HepG2 (cell line): Measurements from ENCODE around the gene EGLN2. TPM values are rescaled to one million over a fixed set of nuclear protein-coding genes. Genes with fewer than 3 reads are reported as not detected.
A peak's percentile ranks its signal among the peaks of the same experiment; 100 is the strongest.

Experiments
- ARNT2 ChIP-seq: sonication (generic); formaldehyde crosslinking; IDR thresholded peaks from 2 replicates; pipeline ENCODE4 v1.8.0; 2022; ENCODE audit warnings: mild to moderate bottlenecking, low read depth, missing genetic modification reagents, moderate library complexity
- ASH2L ChIP-seq: fragments of 300-600, 200-600 bp; sonication (generic); IDR thresholded peaks from 2 replicates; pipeline ENCODE4 v1.7.0; 2017; ENCODE audit warnings: low read depth, mild to moderate bottlenecking, moderate library complexity, mixed read lengths, low read length; ENCODE audit not compliant: insufficient read length
- CSRNP2 ChIP-seq: sonication (generic); formaldehyde crosslinking; conservative IDR thresholded peaks from 2 replicates; pipeline ENCODE4 v1.8.0; 2022; ENCODE audit warnings: low read depth, missing genetic modification reagents
- DR1 ChIP-seq: sonication (generic); formaldehyde crosslinking; IDR thresholded peaks from 2 replicates; pipeline ENCODE4 v1.8.0; 2021; ENCODE audit warnings: mild to moderate bottlenecking, missing genetic modification reagents, inconsistent platforms
- E2F2 ChIP-seq: sonication (generic); formaldehyde crosslinking; IDR thresholded peaks from 2 replicates; pipeline ENCODE4 v1.4.0; 2020; ENCODE audit warnings: missing genetic modification reagents, borderline replicate concordance
- GATAD2A ChIP-seq: IDR thresholded peaks from 2 replicates; pipeline ENCODE4 v1.6.1; 2016
- GFI1 ChIP-seq: sonication (generic); formaldehyde crosslinking; IDR thresholded peaks from 2 replicates; pipeline ENCODE4 v1.5.0; 2020; ENCODE audit warnings: missing genetic modification reagents, mild to moderate bottlenecking, borderline replicate concordance
- HMG20B ChIP-seq: conservative IDR thresholded peaks from 2 replicates; pipeline ENCODE4 v1.6.1; 2016; ENCODE audit warnings: missing genetic modification reagents, missing compliant biosample characterization
- HOXD1 ChIP-seq: sonication (generic); formaldehyde crosslinking; IDR thresholded peaks from 2 replicates; pipeline ENCODE4 v1.5.0; 2020; ENCODE audit warnings: missing genetic modification reagents
- MAX ChIP-seq: IDR thresholded peaks from 2 replicates; pipeline ENCODE4 v1.6.1; 2012; ENCODE audit warnings: inconsistent platforms
- MTERF4 ChIP-seq: sonication (generic); formaldehyde crosslinking; IDR thresholded peaks from 2 replicates; pipeline ENCODE4 v1.8.0; 2023; ENCODE audit warnings: mild to moderate bottlenecking, missing genetic modification reagents
- PITX1 ChIP-seq: sonication (generic); formaldehyde crosslinking; IDR thresholded peaks from 2 replicates; pipeline ENCODE4 v1.5.1; 2020; ENCODE audit warnings: mild to moderate bottlenecking, missing genetic modification reagents
- SNAPC2 ChIP-seq: sonication (generic); formaldehyde crosslinking; IDR thresholded peaks from 2 replicates; pipeline ENCODE4 v1.8.1; 2022; ENCODE audit warnings: mild to moderate bottlenecking, missing genetic modification reagents
- TARDBP ChIP-seq: sonication (generic); formaldehyde crosslinking; IDR thresholded peaks from 2 replicates; pipeline ENCODE4 v1.8.0; 2022; ENCODE audit warnings: mild to moderate bottlenecking, missing genetic modification reagents
- TCF12 ChIP-seq, 2 experiments: fragments of 450-650 bp in 1 of 2; sonication (generic) in 1 of 2; formaldehyde crosslinking in 1 of 2; IDR thresholded peaks; 2 replicates each; pipeline versions ENCODE4 v1.6.1 to v1.8.0; 2017 to 2022; ENCODE audit warnings: antibody characterized with exemption in 1 of 2, mild to moderate bottlenecking in 1 of 2, missing genetic modification reagents in 1 of 2, moderate library complexity in 1 of 2
- THRA ChIP-seq: sonication (generic); formaldehyde crosslinking; IDR thresholded peaks from 2 replicates; pipeline ENCODE4 v1.4.0; 2020; ENCODE audit warnings: missing genetic modification reagents, borderline replicate concordance
- YEATS4 ChIP-seq: sonication (generic); formaldehyde crosslinking; IDR thresholded peaks from 2 replicates; pipeline ENCODE4 v1.4.0; 2020; ENCODE audit warnings: missing genetic modification reagents, borderline replicate concordance
- ZFP41 ChIP-seq: sonication (generic); formaldehyde crosslinking; IDR thresholded peaks from 2 replicates; pipeline ENCODE4 v1.4.0; 2020; ENCODE audit warnings: mild to moderate bottlenecking, missing genetic modification reagents, borderline replicate concordance
- ZNF543 ChIP-seq: sonication (generic); formaldehyde crosslinking; IDR thresholded peaks from 2 replicates; pipeline ENCODE4 v1.4.0; 2020; ENCODE audit warnings: mild to moderate bottlenecking, missing genetic modification reagents
- ZNF549 ChIP-seq: sonication (generic); formaldehyde crosslinking; IDR thresholded peaks from 2 replicates; pipeline ENCODE4 v1.5.0; 2020; ENCODE audit warnings: missing genetic modification reagents
- ZNF552 ChIP-seq: sonication (generic); formaldehyde crosslinking; IDR thresholded peaks from 2 replicates; pipeline ENCODE4 v1.9.0; 2022; ENCODE audit warnings: missing genetic modification reagents, mild to moderate bottlenecking, borderline replicate concordance
- polyA plus RNA-seq, 8 experiments: library from polyadenylated mRNA; depleted of rRNA in 3 of 8; stranded (reverse) in 7 of 8; unstranded in 1 of 8; fragments of >200 nt; fragmentation: Illumina TruSeq in 4 of 8; extraction: Trizol in 4 of 8; gene quantifications; 2 replicates each; pipeline versions ENCODE4 v1.2.1 to v1.2.3, GENCODE V29; 2011 to 2016; ENCODE audit warnings: low read depth in 4 of 8, missing spikeins in 1 of 8, mixed read lengths in 1 of 8; ENCODE audit not compliant: insufficient read depth in 1 of 8
- total RNA-seq, 5 experiments: library from RNA; depleted of rRNA; stranded (reverse); fragments of >200 nt; fragmentation: Illumina TruSeq; extraction: Trizol; gene quantifications; 2 replicates each; pipeline ENCODE4 v1.2.3, GENCODE V29; 2016; ENCODE audit warnings: low read depth in 1 of 5

Gene EGLN2
- total and polyA plus RNA-seq, 2 of the 13 experiments (the other 11 are each of a cell fraction or from before 2014, with no cell fraction given), result 16.5 to 40.8 TPM

- TF ChIP-seq TCF12 (IDR thresholded peaks at IDR 0.05) (no peak), TCF12 (CRISPR knock-in tag; IDR thresholded peaks at IDR 0.05) (no peak), HOXD1 (CRISPR knock-in tag) (no peak), THRA (CRISPR knock-in tag) (0 out of 2 replicates have a peak, but pooled peaks have one; percentile 4), MTERF4 (CRISPR knock-in tag) (peak; percentile 26; the same call in 1 of the 2 replicates), DR1 (no peak), CSRNP2 (CRISPR knock-in tag) (no peak), GFI1 (CRISPR knock-in tag) (no peak), PITX1 (CRISPR knock-in tag) (no peak; the same call in 1 of the 2 replicates), ZNF552 (no peak), ZNF543 (CRISPR knock-in tag) (no peak), GATAD2A (no peak), HMG20B (CRISPR knock-in tag) (no peak), YEATS4 (CRISPR knock-in tag) (peak; percentile 83), ASH2L (no peak), ZFP41 (CRISPR knock-in tag) (no peak), E2F2 (no peak; the same call in 1 of the 2 replicates), TARDBP (CRISPR knock-in tag) (no peak), ARNT2 (CRISPR knock-in tag) (0 out of 2 replicates have a peak, but pooled peaks have one; percentile 3), SNAPC2 (CRISPR knock-in tag) (peak; percentile 53; the same call in 1 of the 2 replicates), ZNF549 (CRISPR knock-in tag) (no peak), MAX (peak; percentile 92)
Observed at GRCh38 chr19:40750874-40751537, 48.0 kb upstream of the EGLN2 start, which contains the start of gene SNRPA (continued).
